Hepatocyte (in vitro differentiated cells): ENCODE data around the gene ATXN1. TPM values are rescaled to one million over a fixed set of nuclear protein-coding genes. Genes with fewer than 3 reads are reported as not detected.

ENCODE experiments used
- DNase-seq: peaks from one replicate; pipeline ENCODE4 v3.0.0-alpha.2; 2016; ENCODE audit warnings: low spot score
- H2AFZ ChIP-seq: fragments of 200-600 bp; sonication (generic); 2 replicates; pipeline ENCODE4 v1.6.0; 2016; ENCODE audit warnings: antibody characterized with exemption, mild to moderate bottlenecking
- H3K27ac ChIP-seq: fragments of 200-600 bp; sonication (generic); 2 replicates; pipeline ENCODE4 v1.5.1; 2016; ENCODE audit warnings: mild to moderate bottlenecking
- H3K27me3 ChIP-seq: fragments of 200-600 bp; sonication (generic); 2 replicates; pipeline ENCODE4 v1.6.1; 2016
- H3K36me3 ChIP-seq: fragments of 200-600 bp; sonication (generic); replicated peaks from 2 replicates; pipeline ENCODE4 v1.5.1; 2016; ENCODE audit warnings: low read depth; ENCODE audit not compliant: insufficient read depth
- H3K4me1 ChIP-seq: fragments of 200-600 bp; sonication (generic); 2 replicates; pipeline ENCODE4 v1.5.1; 2016; ENCODE audit warnings: mild to moderate bottlenecking, moderate library complexity; ENCODE audit not compliant: insufficient read depth
- H3K4me2 ChIP-seq: fragments of 200-600 bp; sonication (generic); 2 replicates; pipeline ENCODE4 v1.6.0; 2016
- H3K4me3 ChIP-seq: fragments of 200-600 bp; sonication (generic); 2 replicates; pipeline ENCODE4 v1.5.1; 2016; ENCODE audit warnings: mild to moderate bottlenecking
- H3K79me2 ChIP-seq: fragments of 200-600 bp; sonication (generic); 2 replicates; pipeline ENCODE4 v1.6.0; 2017; ENCODE audit warnings: mild to moderate bottlenecking
- H3K9me2 ChIP-seq: fragments of 200-600 bp; sonication (generic); replicated peaks from 2 replicates; pipeline ENCODE4 v1.6.0; 2017; ENCODE audit warnings: mild to moderate bottlenecking; ENCODE audit not compliant: insufficient read depth
- H3K9me3 ChIP-seq: fragments of 200-600 bp; sonication (generic); 2 replicates; pipeline ENCODE4 v1.5.1; 2016; ENCODE audit warnings: low read depth, mild to moderate bottlenecking
- H4K20me1 ChIP-seq: fragments of 200-600 bp; sonication (generic); 2 replicates; pipeline ENCODE4 v1.6.0; 2016; ENCODE audit warnings: mild to moderate bottlenecking; ENCODE audit not compliant: insufficient read depth, poor library complexity, severe bottlenecking
- EZH2 ChIP-seq: fragments of 200-600 bp; sonication (generic); IDR thresholded peaks from 2 replicates; pipeline ENCODE4 v1.6.1; 2016; ENCODE audit warnings: antibody characterized with exemption, mild to moderate bottlenecking, borderline replicate concordance
- EZH2phosphoT487 ChIP-seq: fragments of 200-600 bp; sonication (generic); IDR thresholded peaks from one replicate; pipeline ENCODE4 v1.6.1; 2018; ENCODE audit warnings: antibody characterized with exemption, mild to moderate bottlenecking, low read depth, moderate library complexity; ENCODE audit not compliant: unreplicated experiment, severe bottlenecking
- WGBS: methylation state at CpG from one replicate; pipeline ENCODE4 v1.1.6; 2016; ENCODE audit warnings: low lambda C conversion rate; ENCODE audit errors: missing lambda C conversion rate; 5-methylcytosine and 5-hydroxymethylcytosine counted together
- polyA plus RNA-seq: library from polyadenylated mRNA; unstranded; fragments of >200 nt; fragmentation: Nextera tagmentation; extraction: Ambion mirVana; gene quantifications from 2 replicates; pipeline ENCODE4 v1.2.1, GENCODE V29; 2016
- total RNA-seq: library from RNA; depleted of rRNA; stranded (reverse); fragments of >200 nt; gene quantifications from 2 replicates; pipeline ENCODE4 v1.2.3, GENCODE V29; 2014
- TF ChIP-seq, protein P1 (sequence below): fragments of 200-600 bp; sonication (generic); IDR thresholded peaks from 2 replicates; pipeline ENCODE4 v1.5.1; 2016; ENCODE audit warnings: antibody characterized with exemption, mild to moderate bottlenecking; ENCODE audit not compliant: poor library complexity

Gene ATXN1
- total and polyA plus RNA-seq, 2 experiments from 2014 or later: 14.7 to 32.6 TPM

DNA sequence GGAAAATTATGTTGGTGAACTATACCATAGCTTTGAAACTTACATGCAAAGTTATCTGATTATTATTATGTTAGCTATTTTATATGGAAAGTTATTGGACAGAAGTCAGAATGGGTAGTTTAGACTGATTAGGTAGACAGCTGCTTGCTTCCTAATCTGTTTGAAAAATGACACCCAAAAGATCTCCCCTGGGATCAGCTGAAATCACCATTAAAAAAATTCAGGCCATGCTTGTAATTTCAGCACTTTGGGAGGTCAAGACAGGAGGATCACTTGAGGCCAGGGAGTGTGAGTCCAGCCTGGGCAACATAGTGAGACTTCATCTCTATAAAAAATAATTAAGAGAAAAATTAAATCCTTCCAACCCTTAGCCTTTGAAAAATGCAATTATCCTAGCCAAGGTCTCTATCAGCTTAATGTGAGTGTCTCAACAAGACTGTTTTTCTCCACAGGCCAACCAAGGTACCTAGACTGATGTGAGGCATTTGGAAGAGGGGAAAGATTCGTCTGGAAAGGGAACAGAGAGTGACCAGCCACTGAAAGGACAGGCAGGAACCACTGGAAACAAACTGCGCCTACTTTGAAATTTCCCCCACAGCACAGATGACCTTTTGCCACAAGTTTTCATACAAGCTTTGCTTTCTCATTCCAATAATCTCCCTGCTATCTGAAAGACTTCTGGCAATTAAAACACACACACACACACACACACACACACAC lies 290.6 kb downstream of the ATXN1 start:
- Histone ChIP-seq H3K4me3 (no peak overlapping the region), H2AFZ (no peak overlapping the region), H3K27me3 (no peaks in the 10 kb centered on the region), H3K4me1 (peaks cover 12% of the 10 kb centered on the region), H3K4me2 (no peak overlapping the region), H3K36me3 (no peaks in the 10 kb centered on the region), H3K9me2 (no peaks in the 10 kb centered on the region), H4K20me1 (no peaks in the 10 kb centered on the region), H3K27ac (no peak overlapping the region), H3K79me2 (peaks cover under 1% of the 10 kb centered on the region), H3K9me3 (no peaks in the 10 kb centered on the region)
- no peak for TF ChIP-seq EZH2phosphoT487
- no peak for TF ChIP-seq EZH2
- TF ChIP-seq, protein P1, sequence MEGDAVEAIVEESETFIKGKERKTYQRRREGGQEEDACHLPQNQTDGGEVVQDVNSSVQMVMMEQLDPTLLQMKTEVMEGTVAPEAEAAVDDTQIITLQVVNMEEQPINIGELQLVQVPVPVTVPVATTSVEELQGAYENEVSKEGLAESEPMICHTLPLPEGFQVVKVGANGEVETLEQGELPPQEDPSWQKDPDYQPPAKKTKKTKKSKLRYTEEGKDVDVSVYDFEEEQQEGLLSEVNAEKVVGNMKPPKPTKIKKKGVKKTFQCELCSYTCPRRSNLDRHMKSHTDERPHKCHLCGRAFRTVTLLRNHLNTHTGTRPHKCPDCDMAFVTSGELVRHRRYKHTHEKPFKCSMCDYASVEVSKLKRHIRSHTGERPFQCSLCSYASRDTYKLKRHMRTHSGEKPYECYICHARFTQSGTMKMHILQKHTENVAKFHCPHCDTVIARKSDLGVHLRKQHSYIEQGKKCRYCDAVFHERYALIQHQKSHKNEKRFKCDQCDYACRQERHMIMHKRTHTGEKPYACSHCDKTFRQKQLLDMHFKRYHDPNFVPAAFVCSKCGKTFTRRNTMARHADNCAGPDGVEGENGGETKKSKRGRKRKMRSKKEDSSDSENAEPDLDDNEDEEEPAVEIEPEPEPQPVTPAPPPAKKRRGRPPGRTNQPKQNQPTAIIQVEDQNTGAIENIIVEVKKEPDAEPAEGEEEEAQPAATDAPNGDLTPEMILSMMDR: no peak
- DNase-seq: no peak
- WGBS: 64% methylated on average over 2 of the region's 2 CpGs

GRCh38 chr6:16468991-16469615 lies 292.2 kb downstream of the ATXN1 start:
- no peak overlapping the region for H3K4me3 ChIP-seq
- TF ChIP-seq EZH2phosphoT487 (no peak), EZH2 (no peak)
- TF ChIP-seq, protein P1: no peak
- H3K9me3 ChIP-seq: no peaks in the 10 kb centered on the region
- H2AFZ ChIP-seq: no peak overlapping the region
- H3K4me1 ChIP-seq: peaks cover 12% of the 10 kb centered on the region
- H3K36me3 ChIP-seq: no peaks in the 10 kb centered on the region
- H3K9me2 ChIP-seq: no peaks in the 10 kb centered on the region
- H4K20me1 ChIP-seq: no peaks in the 10 kb centered on the region
- H3K27me3 ChIP-seq: no peaks in the 10 kb centered on the region
- WGBS: 96% methylated on average over 1 of the region's 1 CpG
- no peak overlapping the region for H3K27ac ChIP-seq
- H3K4me2 ChIP-seq: no peak overlapping the region
- no peak for DNase-seq
- peaks cover 2% of the 10 kb centered on the region for H3K79me2 ChIP-seq

DNA sequence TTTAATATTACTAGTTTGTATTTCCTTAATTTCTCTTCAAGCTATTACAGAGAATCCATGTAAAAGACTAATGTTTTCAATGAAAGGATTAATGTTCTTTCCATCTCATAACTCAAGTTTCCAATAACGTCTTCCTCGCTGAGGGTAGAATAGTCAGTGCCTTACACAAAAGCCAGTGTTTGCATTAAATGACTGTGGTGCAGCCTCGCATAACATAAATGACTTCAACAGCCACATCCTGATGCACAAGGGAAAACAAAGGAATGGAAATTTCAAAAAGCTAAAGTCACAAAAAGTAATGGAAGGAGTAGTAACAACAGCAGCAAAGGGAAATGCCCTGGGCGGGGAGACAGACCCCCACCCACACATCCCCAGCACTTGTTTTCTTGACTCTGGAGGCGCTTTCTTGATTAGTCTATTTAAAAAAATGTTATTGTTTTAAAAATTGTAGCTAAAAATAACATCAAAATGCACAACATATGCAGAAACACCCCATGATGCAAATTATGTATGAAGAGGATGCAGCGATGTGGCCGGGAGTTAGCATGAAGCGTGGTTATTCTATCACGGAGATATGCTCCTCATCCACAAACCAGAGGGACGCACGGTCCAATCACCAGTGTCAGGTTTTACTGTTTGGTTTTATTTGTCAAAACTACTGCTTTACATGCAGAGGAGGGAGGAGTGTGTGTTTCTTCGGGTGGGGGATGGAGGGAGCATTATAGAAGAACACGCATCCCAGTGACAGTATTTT lies 294.3 kb downstream of the ATXN1 start:
- H3K9me2 ChIP-seq: no peaks in the 10 kb centered on the region
- no peak overlapping the region for H3K27ac ChIP-seq
- H3K4me3 ChIP-seq: no peak overlapping the region
- H3K4me1 ChIP-seq: peaks cover 10% of the 10 kb centered on the region
- DNase-seq: no peak
- no peaks in the 10 kb centered on the region for H3K36me3 ChIP-seq
- H3K79me2 ChIP-seq: peaks cover 2% of the 10 kb centered on the region
- H2AFZ ChIP-seq: no peak overlapping the region
- 90% methylated on average over 13 of the region's 13 CpGs for WGBS
- H3K27me3 ChIP-seq: no peaks in the 10 kb centered on the region
- TF ChIP-seq, protein P1: no peak
- TF ChIP-seq EZH2phosphoT487 (no peak), EZH2 (no peak)
- no peak overlapping the region for H3K4me2 ChIP-seq
- H3K9me3 ChIP-seq: no peaks in the 10 kb centered on the region
- no peaks in the 10 kb centered on the region for H4K20me1 ChIP-seq
